Psoas muscle (tissue), 8 donors: Measurements from ENCODE around the gene NPEPL1. TPM values are rescaled to one million over a fixed set of nuclear protein-coding genes. Genes with fewer than 3 reads are reported as not detected.

Source experiments
- ATAC-seq, 4 donors: fragments of 200-7000 bp; cut with Tn5 transposase; one replicate each; pipeline ENCODE4 v1.9.1; 2020; ENCODE audit warnings: moderate library complexity in 3 of 4, mild to moderate bottlenecking in 2 of 4
- DNase-seq, 2 donors: peaks; one replicate each; pipeline ENCODE4 v3.0.0-alpha.2; 2020
- H3K27ac ChIP-seq: fragments of 200-600 bp; one replicate; pipeline ENCODE4 v1.8.0; 2022
- H3K27me3 ChIP-seq, 3 donors: fragments of 200-600 bp in 1 of 3; one replicate each; pipeline versions ENCODE4 v1.6.1 to v1.8.0; 2013 to 2022; ENCODE audit warnings: low read length in 2 of 3, mild to moderate bottlenecking in 2 of 3, moderate library complexity in 1 of 3; ENCODE audit not compliant: insufficient read depth in 3 of 3
- H3K36me3 ChIP-seq, 2 donors: fragments of 200-600 bp in 1 of 2; one replicate each; pipeline versions ENCODE4 v1.6.1 to v1.8.0; 2013 to 2022; ENCODE audit warnings: low read depth in 1 of 2, mild to moderate bottlenecking in 1 of 2, moderate library complexity in 1 of 2; ENCODE audit not compliant: insufficient read depth in 1 of 2
- H3K4me1 ChIP-seq: fragments of 200-600 bp; one replicate; pipeline ENCODE4 v1.8.0; 2022
- H3K4me3 ChIP-seq: fragments of 200-600 bp; one replicate; pipeline ENCODE4 v1.8.0; 2022; ENCODE audit warnings: mild to moderate bottlenecking
- H3K9me3 ChIP-seq: fragments of 200-600 bp; one replicate; pipeline ENCODE4 v1.8.0; 2022
- WGBS, 3 donors: extraction: QIAGEN DNeasy Blood & Tissue Kit; methylation state at CpG; one replicate each; pipeline versions ENCODE4 v1.1.6 to v1.1.7; 2013; 5-methylcytosine and 5-hydroxymethylcytosine counted together
- intact Hi-C, 2 donors: fragments of 100-400 bp; cut with DNase I; formaldehyde crosslinking; loops; one replicate each; pipeline versions ENCODE4 v1.11.0 to v1.14.2; 2022
- polyA plus RNA-seq, 3 donors: library from polyadenylated mRNA; stranded (reverse); fragments of 200-250 nt; gene quantifications; one replicate each; pipeline ENCODE4 v1.2.3, GENCODE V29; 2013
- total RNA-seq, 4 donors: library from RNA; stranded (reverse); fragmentation: NEBNext Ultra II Directional in 2 of 4; extraction: Animal tissue kit (Norgen Biotek cat#: 25700) in 2 of 4; gene quantifications; one replicate each; pipeline versions ENCODE4 v1.2.1 to v1.2.4, GENCODE V29; 2021 to 2023
- TF ChIP-seq, protein P1 (sequence below): fragments of 200-600 bp; IDR thresholded peaks from one replicate; pipeline ENCODE4 v1.8.0; 2022; ENCODE audit warnings: antibody characterized with exemption
- donor health status: healthy with polysubstance abuse.
- donor health status: DM: no; HTN: no; CAD: no; lungs with moderate emphysema.
- donor health status: Bipolar disorder and iron deficiency.
- donor health status: healthy.
- donor health status: DM: yes; HTN: yes; CAD: no.
- donor health status: DM: no; HTN: no; CAD: no.
- donor health status: DM: no; HTN: no; CAD: no.
- donor health status: DM: yes; HTN: yes; CAD: no.

Gene NPEPL1
- total and polyA plus RNA-seq, 7 donors = 18.4 to 52.3 (median 36.0) TPM

GRCh38 chr20:58718121-58718563 is 25.5 kb downstream of the NPEPL1 start:
- TF ChIP-seq, protein P1, sequence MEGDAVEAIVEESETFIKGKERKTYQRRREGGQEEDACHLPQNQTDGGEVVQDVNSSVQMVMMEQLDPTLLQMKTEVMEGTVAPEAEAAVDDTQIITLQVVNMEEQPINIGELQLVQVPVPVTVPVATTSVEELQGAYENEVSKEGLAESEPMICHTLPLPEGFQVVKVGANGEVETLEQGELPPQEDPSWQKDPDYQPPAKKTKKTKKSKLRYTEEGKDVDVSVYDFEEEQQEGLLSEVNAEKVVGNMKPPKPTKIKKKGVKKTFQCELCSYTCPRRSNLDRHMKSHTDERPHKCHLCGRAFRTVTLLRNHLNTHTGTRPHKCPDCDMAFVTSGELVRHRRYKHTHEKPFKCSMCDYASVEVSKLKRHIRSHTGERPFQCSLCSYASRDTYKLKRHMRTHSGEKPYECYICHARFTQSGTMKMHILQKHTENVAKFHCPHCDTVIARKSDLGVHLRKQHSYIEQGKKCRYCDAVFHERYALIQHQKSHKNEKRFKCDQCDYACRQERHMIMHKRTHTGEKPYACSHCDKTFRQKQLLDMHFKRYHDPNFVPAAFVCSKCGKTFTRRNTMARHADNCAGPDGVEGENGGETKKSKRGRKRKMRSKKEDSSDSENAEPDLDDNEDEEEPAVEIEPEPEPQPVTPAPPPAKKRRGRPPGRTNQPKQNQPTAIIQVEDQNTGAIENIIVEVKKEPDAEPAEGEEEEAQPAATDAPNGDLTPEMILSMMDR = no peak
- WGBS, 3 donors = 87 to 90% (median 88%) methylated on average over 15 of the region's 15 CpGs
- intact Hi-C loops = no loop called here
- no peaks in the 10 kb centered on the region for H3K4me1 ChIP-seq
- H3K36me3 ChIP-seq = peaks cover 0 to 25% of the 10 kb centered on the region in 2 donors
- DNase-seq (peak; percentile 7 to 37), ATAC-seq (peak in 3 of 4 donors; percentile 6 to 33 (median 14))
- H3K27me3 ChIP-seq = peaks cover 0 to 27% (median 0%) of the 10 kb centered on the region in 3 donors
- no peaks in the 10 kb centered on the region for H3K9me3 ChIP-seq
- no peak overlapping the region for H3K4me3 ChIP-seq
- H3K27ac ChIP-seq = no peak overlapping the region

DNA sequence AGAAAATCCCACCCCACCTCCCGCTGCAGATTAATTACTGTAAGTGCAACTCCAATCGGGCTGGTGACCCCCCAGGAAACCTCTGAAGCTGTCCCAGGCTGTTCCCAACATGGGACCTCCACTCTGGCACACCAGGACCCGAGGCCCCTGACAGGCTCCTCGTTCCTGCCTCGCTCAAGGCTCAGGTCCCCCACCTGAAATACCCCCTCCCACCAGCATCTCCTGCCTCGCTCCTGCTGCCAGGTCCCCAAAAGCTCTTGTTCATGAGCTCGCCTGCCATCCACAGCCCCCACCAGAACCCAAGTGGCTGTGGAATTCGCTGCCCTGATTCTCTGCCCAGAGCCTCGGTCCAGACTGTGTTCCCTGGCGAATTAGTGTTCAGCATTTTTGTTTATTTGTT is 26.1 kb downstream of the NPEPL1 start:
- Histone ChIP-seq H3K4me3 (no peak overlapping the region), H3K27me3 (peaks cover 0 to 27% (median 0%) of the 10 kb centered on the region in 3 donors), H3K9me3 (no peaks in the 10 kb centered on the region), H3K4me1 (no peaks in the 10 kb centered on the region), H3K27ac (no peak overlapping the region), H3K36me3 (peaks cover 0 to 23% of the 10 kb centered on the region in 2 donors)
- DNase-seq (peak; percentile 4 to 38), ATAC-seq (no peak)
- WGBS, 3 donors = 76 to 81% (median 77%) methylated on average over 10 of the region's 10 CpGs
- intact Hi-C loops = no loop called here
- TF ChIP-seq, protein P1 = no peak

- intact Hi-C loops = no loop called here
- no peak overlapping the region for H3K4me3 ChIP-seq
- TF ChIP-seq, protein P1 = no peak
- no peak overlapping the region for H3K27ac ChIP-seq
- peaks cover 0 to 19% of the 10 kb centered on the region in 2 donors for H3K36me3 ChIP-seq
- H3K27me3 ChIP-seq = peaks cover 0 to 27% (median 0%) of the 10 kb centered on the region in 3 donors
- ATAC-seq (no peak), DNase-seq (peak; percentile 5 to 20)
- H3K9me3 ChIP-seq = no peaks in the 10 kb centered on the region
- 56 to 68% (median 61%) methylated on average over 7 of the region's 7 CpGs for WGBS, 3 donors
- H3K4me1 ChIP-seq = no peaks in the 10 kb centered on the region
These were observed 26.7 kb downstream of the NPEPL1 start for GRCh38 chr20:58719258-58719657.

GRCh38 chr20:58719971-58720371 is 27.4 kb downstream of the NPEPL1 start:
- Histone ChIP-seq H3K9me3 (no peaks in the 10 kb centered on the region), H3K4me3 (no peak overlapping the region), H3K27ac (no peak overlapping the region), H3K4me1 (no peaks in the 10 kb centered on the region), H3K27me3 (peaks cover 0 to 27% (median 0%) of the 10 kb centered on the region in 3 donors), H3K36me3 (peaks cover 0 to 12% of the 10 kb centered on the region in 2 donors)
- 17 to 23% (median 21%) methylated on average over 6 of the region's 6 CpGs for WGBS, 3 donors
- intact Hi-C loops = no loop called here
- TF ChIP-seq, protein P1 = no peak
- ATAC-seq (no peak), DNase-seq (peak in 1 of 2 donors; percentile 32)

DNA sequence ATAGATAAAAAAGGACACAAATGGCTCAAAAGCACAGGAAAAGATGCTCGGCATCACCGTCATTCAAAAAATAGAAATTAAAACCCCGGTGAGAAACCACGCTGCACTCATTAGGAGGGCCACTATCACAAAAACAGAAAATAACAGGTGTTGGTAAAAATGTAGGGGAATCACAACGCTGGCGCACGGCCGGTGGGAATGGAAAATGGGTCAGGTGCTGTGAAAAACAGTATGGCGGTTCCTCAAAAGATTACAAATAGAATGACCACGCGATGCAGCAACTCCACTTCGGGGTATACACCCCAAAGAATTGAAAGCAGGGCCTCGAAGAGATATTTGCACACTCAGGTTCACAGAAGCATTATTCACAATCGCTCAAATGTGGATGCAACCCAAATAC is 28.3 kb downstream of the NPEPL1 start:
- Histone ChIP-seq H3K36me3 (peaks cover 0 to 5% of the 10 kb centered on the region in 2 donors), H3K4me1 (no peaks in the 10 kb centered on the region), H3K27me3 (peaks cover 0 to 27% (median 0%) of the 10 kb centered on the region in 3 donors), H3K9me3 (no peaks in the 10 kb centered on the region), H3K27ac (no peak overlapping the region), H3K4me3 (no peak overlapping the region)
- DNase-seq (no peak), ATAC-seq (no peak)
- 90 to 93% (median 93%) methylated on average over 14 of the region's 14 CpGs for WGBS, 3 donors
- TF ChIP-seq, protein P1 = no peak
- intact Hi-C loops = no loop called here
